Spleen (tissue), 7 donors: ENCODE measurements around the gene FAM72A.
"Not testable (repeated sequence)": the region's sequence is repeated elsewhere in the genome, so short reads cannot be mapped to it uniquely, and the experiment has no call there.

Experiments used
- CTCF ChIP-seq, 11 experiments: fragments of 200-600 bp in 7 of 11; fragments of 450-650 bp in 4 of 11; sonication (generic) in 4 of 11; IDR thresholded peaks in 8 of 11; conservative IDR thresholded peaks in 3 of 11; 1 replicate in 7 of 11; 2 replicates in 4 of 11; pipeline versions ENCODE4 v1.4.0 to v1.8.0; 2016 to 2021; ENCODE audit warnings: antibody characterized with exemption in 11 of 11, inconsistent platforms in 4 of 11, mild to moderate bottlenecking in 1 of 11
- POLR2A ChIP-seq, 3 donors: fragments of 450-650 bp; IDR thresholded peaks; one replicate each; pipeline ENCODE4 v1.5.1; 2017; ENCODE audit warnings: antibody characterized with exemption in 3 of 3, mild to moderate bottlenecking in 1 of 3
- POLR2AphosphoS5 ChIP-seq, 3 donors: sonication (generic); formaldehyde crosslinking; IDR thresholded peaks; one replicate each; pipeline ENCODE4 v1.5.1; 2017; ENCODE audit warnings: antibody characterized with exemption in 3 of 3
- donor health status: DM: no; HTN: no; CAD: no; lungs with moderate emphysema.
- donor health status: DM: no; HTN: no; CAD: no.
- donor health status: DM: no; HTN: no; CAD: no.

- not testable (repeated sequence) for TF ChIP-seq POLR2A (IDR thresholded peaks at IDR 0.05); CTCF (IDR thresholded peaks at IDR 0.05 in 8 of 11, conservative IDR thresholded peaks at IDR 0.05 in 3 of 11); POLR2AphosphoS5 (IDR thresholded peaks at IDR 0.05)
Measured at GRCh38 chr1:206218285-206218684, 15.6 kb upstream of the FAM72A start.
